Measurements from ENCODE around the gene MACROD2. TPM values are rescaled to one million over a fixed set of nuclear protein-coding genes. Genes with fewer than 3 reads are reported as not detected.

The MACROD2 gene
- total RNA-seq, 1 experiment from 2014 or later = 3.7 TPM

DNA sequence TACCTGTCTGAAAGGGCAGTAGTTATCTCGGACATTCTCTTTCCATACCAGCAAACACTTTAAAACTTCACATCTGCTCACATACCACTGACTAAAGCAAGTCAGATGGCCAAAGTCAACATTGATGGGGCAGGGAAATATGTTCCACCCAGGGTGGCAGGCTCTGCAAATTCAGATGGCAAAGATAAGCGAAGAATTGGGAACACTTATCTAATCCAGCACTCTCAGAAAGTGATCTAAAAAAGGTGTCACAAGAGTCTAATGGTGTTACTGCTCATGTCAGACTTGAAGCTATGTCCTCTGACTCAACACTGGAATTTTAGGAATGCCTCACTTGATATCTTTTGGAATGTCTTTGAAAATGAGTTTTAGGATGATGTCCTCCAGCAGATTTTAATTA is 1491.7 kb downstream of the MACROD2 start:
- Histone ChIP-seq H3K27ac (ENCODE audit: low read depth, low read length) (no peak overlapping the region), H3K9ac (ENCODE audit: low read length) (no peak overlapping the region), H3K79me2 (ENCODE audit: insufficient read depth, low read length) (no peaks in the 10 kb centered on the region), H3K9me3 (ENCODE audit: control insufficient read depth in 1 of 2, insufficient read depth in 1 of 2, low read depth in 1 of 2, low read length in 2 of 2) (peaks cover 3 to 17% of the 10 kb centered on the region in 2 experiments; a peak in 2 of 4 replicates), H4K20me1 (ENCODE audit: insufficient read depth) (no peaks in the 10 kb centered on the region), H3K27me3 (ENCODE audit: insufficient read depth, low read length) (no peaks in the 10 kb centered on the region), H3K9me2 (ENCODE audit: insufficient read depth) (no peaks in the 10 kb centered on the region), H3K4me1 (ENCODE audit: control insufficient read depth in 1 of 2, insufficient read depth in 2 of 2, low read length in 2 of 2) (no peaks in the 10 kb centered on the region), H3K4me3 (replicated peaks in 1 of 2; ENCODE audit: low read depth in 1 of 2, low read length in 2 of 2) (no peak overlapping the region), H3K4me2 (ENCODE audit: low read length) (no peak overlapping the region), H2AFZ (ENCODE audit: low read depth, low read length, poor library complexity, severe bottlenecking) (no peak overlapping the region), H3K36me3 (ENCODE audit: control insufficient read depth in 1 of 2, insufficient read depth in 2 of 2, low read length in 2 of 2) (no peaks in the 10 kb centered on the region)
- ChIA-PET CTCF (no interaction called here), RAD21 (ENCODE audit: low non-redundant PET in 1 of 2, low total read pairs in 2 of 2, uncharacterized antibody in 2 of 2, unreplicated experiment in 2 of 2) (no interaction called here), POLR2A (no interaction called here)
- no TSS peak for BruUV-seq (replicated peaks)
- TF ChIP-seq, protein P1, sequence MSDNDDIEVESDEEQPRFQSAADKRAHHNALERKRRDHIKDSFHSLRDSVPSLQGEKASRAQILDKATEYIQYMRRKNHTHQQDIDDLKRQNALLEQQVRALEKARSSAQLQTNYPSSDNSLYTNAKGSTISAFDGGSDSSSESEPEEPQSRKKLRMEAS (IDR thresholded peaks at IDR 0.05) = no peak
- intact Hi-C loops (cut with micrococcal nuclease) = no loop called here
- DNase-seq (ENCODE audit: low read depth, low spot score) (no peak), ATAC-seq (no peak)

DNA sequence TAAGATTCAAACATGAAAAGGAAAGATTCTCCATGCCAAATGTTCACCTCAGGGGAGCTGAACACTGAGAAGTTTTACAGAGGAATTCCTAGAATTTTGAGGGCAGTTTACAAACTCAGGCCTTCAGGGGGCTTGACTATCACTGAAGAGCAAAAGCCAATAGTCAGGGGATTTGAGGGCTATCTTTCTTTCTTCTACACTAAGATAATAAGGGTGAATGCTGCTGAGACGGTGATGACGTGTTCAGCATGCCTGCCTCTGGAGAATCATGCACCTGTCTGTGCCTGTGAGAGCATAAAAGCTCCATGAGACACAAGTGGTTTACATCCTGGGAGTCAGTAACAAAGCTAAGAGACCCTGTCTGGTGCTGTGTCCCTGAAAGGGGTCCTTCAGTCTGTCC is 1492.4 kb downstream of the MACROD2 start:
- Histone ChIP-seq H2AFZ (ENCODE audit: low read depth, low read length, poor library complexity, severe bottlenecking) (no peak overlapping the region), H3K36me3 (ENCODE audit: control insufficient read depth in 1 of 2, insufficient read depth in 2 of 2, low read length in 2 of 2) (no peaks in the 10 kb centered on the region), H3K27ac (ENCODE audit: low read depth, low read length) (no peak overlapping the region), H3K9ac (ENCODE audit: low read length) (no peak overlapping the region), H3K4me1 (ENCODE audit: control insufficient read depth in 1 of 2, insufficient read depth in 2 of 2, low read length in 2 of 2) (no peaks in the 10 kb centered on the region), H3K27me3 (ENCODE audit: insufficient read depth, low read length) (no peaks in the 10 kb centered on the region), H3K4me3 (replicated peaks in 1 of 2; ENCODE audit: low read depth in 1 of 2, low read length in 2 of 2) (no peak overlapping the region), H3K4me2 (ENCODE audit: low read length) (no peak overlapping the region), H3K9me2 (ENCODE audit: insufficient read depth) (no peaks in the 10 kb centered on the region), H3K9me3 (ENCODE audit: control insufficient read depth in 1 of 2, insufficient read depth in 1 of 2, low read depth in 1 of 2, low read length in 2 of 2) (peaks cover 3 to 17% of the 10 kb centered on the region in 2 experiments; a peak in 2 of 4 replicates), H4K20me1 (ENCODE audit: insufficient read depth) (no peaks in the 10 kb centered on the region), H3K79me2 (ENCODE audit: insufficient read depth, low read length) (no peaks in the 10 kb centered on the region)
- ChIA-PET RAD21 (ENCODE audit: low non-redundant PET in 1 of 2, low total read pairs in 2 of 2, uncharacterized antibody in 2 of 2, unreplicated experiment in 2 of 2) (no interaction called here), CTCF (no interaction called here), POLR2A (no interaction called here)
- no peak for ATAC-seq
- no peak for TF ChIP-seq ZNF274 (IDR thresholded peaks at IDR 0.05; ENCODE audit: low read depth, low read length)
- no peak for TF ChIP-seq SP1 (IDR thresholded peaks at IDR 0.05; ENCODE audit: low read depth)
- TF ChIP-seq, protein P1 (IDR thresholded peaks at IDR 0.05) = no peak
- TF ChIP-seq RAD21 (IDR thresholded peaks at IDR 0.05; ENCODE audit: low read depth) = no peak
- no peak for TF ChIP-seq SRF (IDR thresholded peaks at IDR 0.05; ENCODE audit: low read depth)
- TF ChIP-seq POLR2A (IDR thresholded peaks at IDR 0.05; ENCODE audit: borderline replicate concordance, extremely low read depth, insufficient read depth, insufficient read length) = no peak
- no peak for TF ChIP-seq CEBPB (IDR thresholded peaks at IDR 0.05; ENCODE audit: low read depth)
- TF ChIP-seq, protein P2, sequence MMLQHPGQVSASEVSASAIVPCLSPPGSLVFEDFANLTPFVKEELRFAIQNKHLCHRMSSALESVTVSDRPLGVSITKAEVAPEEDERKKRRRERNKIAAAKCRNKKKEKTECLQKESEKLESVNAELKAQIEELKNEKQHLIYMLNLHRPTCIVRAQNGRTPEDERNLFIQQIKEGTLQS (IDR thresholded peaks at IDR 0.05) = no peak
- TF ChIP-seq EGR1 (IDR thresholded peaks at IDR 0.05; ENCODE audit: low read depth) = no peak
- TF ChIP-seq, protein P3, sequence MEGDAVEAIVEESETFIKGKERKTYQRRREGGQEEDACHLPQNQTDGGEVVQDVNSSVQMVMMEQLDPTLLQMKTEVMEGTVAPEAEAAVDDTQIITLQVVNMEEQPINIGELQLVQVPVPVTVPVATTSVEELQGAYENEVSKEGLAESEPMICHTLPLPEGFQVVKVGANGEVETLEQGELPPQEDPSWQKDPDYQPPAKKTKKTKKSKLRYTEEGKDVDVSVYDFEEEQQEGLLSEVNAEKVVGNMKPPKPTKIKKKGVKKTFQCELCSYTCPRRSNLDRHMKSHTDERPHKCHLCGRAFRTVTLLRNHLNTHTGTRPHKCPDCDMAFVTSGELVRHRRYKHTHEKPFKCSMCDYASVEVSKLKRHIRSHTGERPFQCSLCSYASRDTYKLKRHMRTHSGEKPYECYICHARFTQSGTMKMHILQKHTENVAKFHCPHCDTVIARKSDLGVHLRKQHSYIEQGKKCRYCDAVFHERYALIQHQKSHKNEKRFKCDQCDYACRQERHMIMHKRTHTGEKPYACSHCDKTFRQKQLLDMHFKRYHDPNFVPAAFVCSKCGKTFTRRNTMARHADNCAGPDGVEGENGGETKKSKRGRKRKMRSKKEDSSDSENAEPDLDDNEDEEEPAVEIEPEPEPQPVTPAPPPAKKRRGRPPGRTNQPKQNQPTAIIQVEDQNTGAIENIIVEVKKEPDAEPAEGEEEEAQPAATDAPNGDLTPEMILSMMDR (IDR thresholded peaks at IDR 0.05 in 2 of 3, conservative IDR thresholded peaks at IDR 0.05 in 1 of 3; ENCODE audit: borderline replicate concordance in 1 of 3, insufficient read depth in 1 of 3, low read depth in 2 of 3, low read length in 2 of 3) = no peak
- TF ChIP-seq, protein P4, sequence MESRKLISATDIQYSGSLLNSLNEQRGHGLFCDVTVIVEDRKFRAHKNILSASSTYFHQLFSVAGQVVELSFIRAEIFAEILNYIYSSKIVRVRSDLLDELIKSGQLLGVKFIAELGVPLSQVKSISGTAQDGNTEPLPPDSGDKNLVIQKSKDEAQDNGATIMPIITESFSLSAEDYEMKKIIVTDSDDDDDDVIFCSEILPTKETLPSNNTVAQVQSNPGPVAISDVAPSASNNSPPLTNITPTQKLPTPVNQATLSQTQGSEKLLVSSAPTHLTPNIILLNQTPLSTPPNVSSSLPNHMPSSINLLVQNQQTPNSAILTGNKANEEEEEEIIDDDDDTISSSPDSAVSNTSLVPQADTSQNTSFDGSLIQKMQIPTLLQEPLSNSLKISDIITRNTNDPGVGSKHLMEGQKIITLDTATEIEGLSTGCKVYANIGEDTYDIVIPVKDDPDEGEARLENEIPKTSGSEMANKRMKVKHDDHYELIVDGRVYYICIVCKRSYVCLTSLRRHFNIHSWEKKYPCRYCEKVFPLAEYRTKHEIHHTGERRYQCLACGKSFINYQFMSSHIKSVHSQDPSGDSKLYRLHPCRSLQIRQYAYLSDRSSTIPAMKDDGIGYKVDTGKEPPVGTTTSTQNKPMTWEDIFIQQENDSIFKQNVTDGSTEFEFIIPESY (IDR thresholded peaks at IDR 0.05; ENCODE audit: extremely low read depth, insufficient replicate concordance, low read length) = no peak
- no peak for TF ChIP-seq SIN3A (IDR thresholded peaks at IDR 0.05; ENCODE audit: low read depth)
- intact Hi-C loops (cut with micrococcal nuclease) = no loop called here
- no TSS peak for BruUV-seq (replicated peaks)
- no peak for DNase-seq (ENCODE audit: low read depth, low spot score)

All from HCT116 (cell line).